SH-SY5Y (cell line): ENCODE results near the gene AGAP2.

Experiments used
- GATA2 ChIP-seq: IDR thresholded peaks from 2 replicates; pipeline ENCODE4 v1.6.1; 2011; ENCODE audit warnings: mild to moderate bottlenecking, low read depth, low read length
- GATA3 ChIP-seq: IDR thresholded peaks from 2 replicates; pipeline ENCODE4 v1.6.1; 2011; ENCODE audit warnings: low read depth, mild to moderate bottlenecking, low read length, moderate library complexity

- TF ChIP-seq GATA2: no peak
- TF ChIP-seq GATA3: no peak
These were observed at the start of gene AGAP2 for GRCh38 chr12:57738661-57739237.
